Endothelial cell of umbilical vein (primary cell): ENCODE measurements around the gene ATP8A2. TPM values are rescaled to one million over a fixed set of nuclear protein-coding genes. Genes with fewer than 3 reads are reported as not detected.

Experiments used
- BruUV-seq: library from RNA; stranded (reverse); fragments of 400-500 nt; replicated peaks from 2 replicates; lab custom pipeline; 2021; lab: Mats Ljungman, UMichigan
- CTCF ChIA-PET: fragments of 300-600, 350-600 bp; sonication (Branson Sonifier 250); formaldehyde crosslinking; loops from one replicate; lab custom pipeline; 2021; ENCODE audit warnings: antibody characterized with exemption, inconsistent platforms; lab: Charles Lee
- POLR2A ChIA-PET: fragments of 300-600, 350-600 bp; sonication (Branson Sonifier 250); formaldehyde crosslinking; loops from one replicate; lab custom pipeline; 2021; ENCODE audit warnings: antibody characterized with exemption, inconsistent platforms; lab: Charles Lee
- DNase-seq: peaks from one replicate; pipeline ENCODE4 v3.0.0-alpha.2; 2011; ENCODE audit warnings: low read depth, low spot score
- FAIRE-seq: peaks from 2 replicates; lab custom pipeline; 2011; peaks lifted over from hg19 to GRCh38; lab: Jason Lieb, UNC
- H2AFZ ChIP-seq: 2 replicates; pipeline ENCODE4 v1.6.0; 2012; ENCODE audit warnings: low read depth, low read length, control low read depth, inconsistent platforms
- H3K27ac ChIP-seq: 2 replicates; pipeline ENCODE4 v1.5.1; 2011; ENCODE audit warnings: low read depth, mild to moderate bottlenecking, control low read depth, low read length, moderate library complexity; ENCODE audit not compliant: insufficient read depth
- H3K27me3 ChIP-seq, 2 experiments: 2 replicates each; pipeline versions ENCODE4 v1.6.0 to v1.6.1; 2011; ENCODE audit warnings: low read length in 2 of 2, mixed read lengths in 1 of 2; ENCODE audit not compliant: control insufficient read depth in 2 of 2, insufficient read depth in 2 of 2
- H3K36me3 ChIP-seq, 2 experiments: 2 replicates in 1 of 2; 3 replicates in 1 of 2; pipeline ENCODE4 v1.5.1; 2011; ENCODE audit warnings: low read length in 2 of 2, mild to moderate bottlenecking in 1 of 2, moderate library complexity in 1 of 2; ENCODE audit not compliant: control insufficient read depth in 2 of 2, insufficient read depth in 2 of 2; ENCODE audit errors: extremely low read depth in 1 of 2
- H3K4me1 ChIP-seq: 3 replicates; pipeline ENCODE4 v1.5.1; 2011; ENCODE audit warnings: mild to moderate bottlenecking, low read length; ENCODE audit not compliant: control insufficient read depth, insufficient read depth; ENCODE audit errors: extremely low read depth
- H3K4me2 ChIP-seq: 2 replicates; pipeline ENCODE4 v1.6.1; 2011; ENCODE audit warnings: low read length, control low read depth, mixed read lengths; ENCODE audit not compliant: insufficient read depth
- H3K4me3 ChIP-seq, 3 experiments: fragments of 200-600 bp in 1 of 3; sonication (generic), shearing (Covaris generic) in 1 of 3; replicated peaks in 1 of 3; 2 replicates each; pipeline ENCODE4 v1.5.1; 2011 to 2016; ENCODE audit warnings: control low read depth in 3 of 3, low read length in 3 of 3, mild to moderate bottlenecking in 2 of 3, inconsistent platforms in 1 of 3, low read depth in 1 of 3, moderate library complexity in 1 of 3; ENCODE audit not compliant: insufficient read depth in 1 of 3
- H3K79me2 ChIP-seq: 2 replicates; pipeline ENCODE4 v1.6.0; 2012; ENCODE audit warnings: low read length, inconsistent platforms; ENCODE audit not compliant: control insufficient read depth, insufficient read depth
- H3K9ac ChIP-seq: replicated peaks from 2 replicates; pipeline ENCODE3; 2011; ENCODE audit warnings: low read length, control low read depth; ENCODE audit not compliant: insufficient read depth; ENCODE audit errors: extremely low read depth
- H3K9me1 ChIP-seq: replicated peaks from 3 replicates; pipeline ENCODE4 v1.6.0; 2011; ENCODE audit warnings: mild to moderate bottlenecking, low read length; ENCODE audit not compliant: control insufficient read depth, insufficient read depth; ENCODE audit errors: extremely low read depth
- H3K9me3 ChIP-seq: replicated peaks from 2 replicates; pipeline ENCODE4 v1.5.1; 2012; ENCODE audit warnings: low read length, inconsistent platforms; ENCODE audit not compliant: control insufficient read depth, insufficient read depth
- H4K20me1 ChIP-seq: replicated peaks from 2 replicates; pipeline ENCODE3; 2011; ENCODE audit warnings: mild to moderate bottlenecking, low read length; ENCODE audit not compliant: control insufficient read depth, insufficient read depth; ENCODE audit errors: extremely low read depth
- CTCF ChIP-seq, 2 donors: IDR thresholded peaks; 1 replicate in 1 of 2; 2 replicates in 1 of 2; pipeline ENCODE4 v1.5.1; 2011; ENCODE audit warnings: low read length in 2 of 2, mild to moderate bottlenecking in 2 of 2, moderate library complexity in 2 of 2, control low read depth in 1 of 2, inconsistent platforms in 1 of 2, low read depth in 1 of 2; ENCODE audit not compliant: insufficient read depth in 1 of 2; ENCODE audit errors: extremely low read depth in 1 of 2
- EZH2 ChIP-seq: IDR thresholded peaks from 2 replicates; pipeline ENCODE4 v1.6.1; 2012; ENCODE audit warnings: borderline replicate concordance, low read depth, mild to moderate bottlenecking, moderate library complexity, low read length, inconsistent platforms; ENCODE audit not compliant: severe bottlenecking
- FOS ChIP-seq: IDR thresholded peaks from 2 replicates; pipeline ENCODE4 v1.6.1; 2011; ENCODE audit warnings: mild to moderate bottlenecking, low read length, moderate library complexity, borderline replicate concordance; ENCODE audit not compliant: insufficient read depth
- GATA2 ChIP-seq: IDR thresholded peaks from 2 replicates; pipeline ENCODE4 v1.7.0; 2011; ENCODE audit warnings: low read depth, mild to moderate bottlenecking, moderate library complexity, mixed read lengths, low read length; ENCODE audit not compliant: insufficient read length, insufficient read depth
- JUN ChIP-seq: IDR thresholded peaks from 2 replicates; pipeline ENCODE4 v1.6.1; 2011; ENCODE audit warnings: borderline replicate concordance, low read depth; ENCODE audit not compliant: insufficient read length, insufficient read depth
- MAX ChIP-seq: IDR thresholded peaks from 2 replicates; pipeline ENCODE4 v1.6.1; 2011; ENCODE audit not compliant: insufficient read depth, insufficient read length
- MYC ChIP-seq: IDR thresholded peaks from one replicate; pipeline ENCODE4 v1.6.1; 2011; ENCODE audit warnings: mild to moderate bottlenecking, low read depth, low read length
- POLR2A ChIP-seq: IDR thresholded peaks from 2 replicates; pipeline ENCODE4 v1.6.1; 2012; ENCODE audit warnings: low read depth, mild to moderate bottlenecking, control low read depth, low read length
- POLR2AphosphoS5 ChIP-seq: IDR thresholded peaks from 2 replicates; pipeline ENCODE4 v1.6.1; 2012; ENCODE audit warnings: low read depth, mild to moderate bottlenecking, control low read depth, low read length, moderate library complexity; ENCODE audit not compliant: insufficient read depth
- dilution Hi-C: fragments of 300-500 bp; cut with MboI; formaldehyde crosslinking; loops from one replicate; pipeline ENCODE4 v1.15.0; 2019; ENCODE audit warnings: low sequenced_read_pairs; ENCODE audit not compliant: extremely low pct_ligation_motif_present
- intact Hi-C: fragments of 100-400 bp; cut with micrococcal nuclease; formaldehyde crosslinking; loops from one replicate; pipeline ENCODE4 v1.10.0; 2022
- polyA plus RNA-seq, 4 experiments: library from polyadenylated mRNA; depleted of rRNA in 3 of 4; stranded (reverse) in 3 of 4; unstranded in 1 of 4; fragments of >200 nt; gene quantifications; 2 replicates each; pipeline versions ENCODE4 v1.2.1 to v1.2.3, GENCODE V29; 2011 to 2012; ENCODE audit warnings: missing spikeins in 1 of 4
- total RNA-seq: library from RNA; stranded (reverse); gene quantifications from 2 replicates; pipeline ENCODE4 v1.2.3, GENCODE V29; 2021

ATP8A2 gene
- total and polyA plus RNA-seq, 2 donors (not counting 3 experiments of a cell fraction or from before 2014, with no cell fraction given) = 0.11 to 0.49 TPM

DNA sequence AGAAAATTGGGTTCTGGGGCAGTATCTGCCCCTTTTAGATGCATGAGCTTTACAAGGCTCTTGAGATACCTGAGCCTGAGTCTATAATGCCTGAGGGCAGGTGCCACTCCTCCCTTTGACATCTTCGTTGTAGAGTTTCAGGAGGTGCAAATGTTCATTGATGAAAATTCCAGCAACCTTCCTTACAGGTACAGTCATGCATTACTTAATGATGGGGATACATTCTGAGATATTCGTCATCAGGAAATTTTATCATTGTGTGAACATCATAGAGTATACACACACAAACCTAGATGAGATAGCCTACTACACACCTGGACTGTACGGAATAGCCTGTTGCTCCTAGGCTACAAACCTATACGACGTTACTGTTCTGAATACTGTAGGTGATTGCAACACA is 370.0 kb downstream of the ATP8A2 start:
- ChIA-PET POLR2A (no interaction called here), CTCF (interaction anchor here (1.0 kb wide), 1 partner anchor 168 kb away, joined by 3 read pairs; no protein-coding TSS in a partner anchor)
- DNase-seq (no peak), FAIRE-seq (no peak)
- Histone ChIP-seq H3K4me2 (no peak overlapping the region), H2AFZ (no peak overlapping the region), H3K9ac (no peak overlapping the region), H3K9me3 (no peaks in the 10 kb centered on the region), H3K27me3 (no peaks in the 10 kb centered on the region), H4K20me1 (no peaks in the 10 kb centered on the region), H3K36me3 (no peaks in the 10 kb centered on the region), H3K4me1 (no peaks in the 10 kb centered on the region), H3K4me3 (no peak overlapping the region), H3K9me1 (no peaks in the 10 kb centered on the region), H3K27ac (no peak overlapping the region), H3K79me2 (no peaks in the 10 kb centered on the region)
- TF ChIP-seq FOS = no peak
- TF ChIP-seq POLR2A = no peak
- no peak for TF ChIP-seq GATA2
- TF ChIP-seq EZH2 = no peak
- no peak for TF ChIP-seq JUN
- no peak for TF ChIP-seq POLR2AphosphoS5
- TF ChIP-seq MYC = no peak
- no peak for TF ChIP-seq CTCF (IDR thresholded peaks at IDR 0.05; ENCODE audit: extremely low read depth in 1 of 2, insufficient read depth in 1 of 2, low read depth in 1 of 2, low read length in 2 of 2)
- TF ChIP-seq MAX = no peak
- intact Hi-C loops (no loop called here), dilution Hi-C loops (no loop called here)
- no TSS peak for BruUV-seq
